Uterus (tissue), 2 donors: ENCODE measurements around the gene CASKIN1.

ENCODE experiments used
- POLR2A ChIP-seq, 2 donors: fragments of 450-650 bp; IDR thresholded peaks; one replicate each; pipeline ENCODE4 v1.6.1; 2016; ENCODE audit warnings: antibody characterized with exemption in 2 of 2, mild to moderate bottlenecking in 1 of 2, moderate library complexity in 1 of 2
- TF ChIP-seq, protein P1 (sequence below), 4 experiments: fragments of 200-600 bp in 2 of 4; fragments of 450-650 bp in 2 of 4; sonication (generic) in 2 of 4; IDR thresholded peaks; one replicate each; pipeline ENCODE4 v1.5.1; 2016 to 2019; ENCODE audit warnings: antibody characterized with exemption in 4 of 4, mild to moderate bottlenecking in 2 of 4, moderate library complexity in 1 of 4

DNA sequence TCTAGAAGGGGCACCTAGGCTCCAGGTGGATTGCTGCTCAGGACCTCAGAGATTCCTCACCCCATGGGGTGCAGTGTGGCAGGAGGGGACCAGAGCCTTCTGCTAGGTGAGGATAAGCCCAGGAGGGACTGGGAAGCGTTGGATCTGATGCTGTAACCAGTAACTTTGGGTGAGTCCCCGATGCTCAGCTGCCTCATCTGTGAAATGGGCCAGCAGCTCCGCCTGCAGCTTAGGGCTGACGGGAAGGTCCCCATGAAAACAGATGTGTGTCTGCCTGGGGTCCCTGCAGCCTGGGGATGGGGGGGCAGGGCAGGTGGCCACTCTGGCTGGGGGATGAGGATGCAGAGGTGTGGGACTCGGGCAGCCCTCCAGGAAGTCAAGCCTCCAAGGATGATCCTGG is 2.7 kb upstream of the CASKIN1 start:
- TF ChIP-seq, protein P1, sequence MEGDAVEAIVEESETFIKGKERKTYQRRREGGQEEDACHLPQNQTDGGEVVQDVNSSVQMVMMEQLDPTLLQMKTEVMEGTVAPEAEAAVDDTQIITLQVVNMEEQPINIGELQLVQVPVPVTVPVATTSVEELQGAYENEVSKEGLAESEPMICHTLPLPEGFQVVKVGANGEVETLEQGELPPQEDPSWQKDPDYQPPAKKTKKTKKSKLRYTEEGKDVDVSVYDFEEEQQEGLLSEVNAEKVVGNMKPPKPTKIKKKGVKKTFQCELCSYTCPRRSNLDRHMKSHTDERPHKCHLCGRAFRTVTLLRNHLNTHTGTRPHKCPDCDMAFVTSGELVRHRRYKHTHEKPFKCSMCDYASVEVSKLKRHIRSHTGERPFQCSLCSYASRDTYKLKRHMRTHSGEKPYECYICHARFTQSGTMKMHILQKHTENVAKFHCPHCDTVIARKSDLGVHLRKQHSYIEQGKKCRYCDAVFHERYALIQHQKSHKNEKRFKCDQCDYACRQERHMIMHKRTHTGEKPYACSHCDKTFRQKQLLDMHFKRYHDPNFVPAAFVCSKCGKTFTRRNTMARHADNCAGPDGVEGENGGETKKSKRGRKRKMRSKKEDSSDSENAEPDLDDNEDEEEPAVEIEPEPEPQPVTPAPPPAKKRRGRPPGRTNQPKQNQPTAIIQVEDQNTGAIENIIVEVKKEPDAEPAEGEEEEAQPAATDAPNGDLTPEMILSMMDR (IDR thresholded peaks at IDR 0.05), result no peak
- TF ChIP-seq POLR2A (IDR thresholded peaks at IDR 0.05), result no peak
